DMS53 (cell line): Measurements from ENCODE around the gene GPC5.
"Not testable (repeated sequence)": the region's sequence is repeated elsewhere in the genome, so short reads cannot be mapped to it uniquely, and the experiment has no call there.

Experiments
- DNase-seq: peaks from one replicate; lab custom pipeline; 2025; lab: John Stamatoyannopoulos, UW

Gene GPC5

DNA sequence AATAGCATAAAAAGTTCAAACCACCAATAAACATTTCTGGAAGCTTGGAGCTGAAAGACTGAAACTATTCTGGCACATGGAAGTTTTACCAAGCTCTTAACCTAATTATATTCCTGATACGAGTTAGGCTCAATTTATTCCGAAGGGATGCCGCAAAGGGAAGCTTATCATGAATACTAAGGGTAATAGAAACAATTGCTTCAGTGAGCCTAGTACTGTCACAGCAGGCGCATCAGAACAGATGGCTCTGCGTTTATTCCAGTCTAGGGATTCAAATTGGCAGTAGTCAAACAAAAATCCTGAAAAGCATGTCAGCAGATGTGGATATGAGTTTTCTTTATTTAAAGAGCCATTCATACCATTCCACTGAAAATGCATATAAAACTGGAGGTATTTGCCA, 779.5 kb downstream of the GPC5 start:
- DNase-seq = no peak

DNA sequence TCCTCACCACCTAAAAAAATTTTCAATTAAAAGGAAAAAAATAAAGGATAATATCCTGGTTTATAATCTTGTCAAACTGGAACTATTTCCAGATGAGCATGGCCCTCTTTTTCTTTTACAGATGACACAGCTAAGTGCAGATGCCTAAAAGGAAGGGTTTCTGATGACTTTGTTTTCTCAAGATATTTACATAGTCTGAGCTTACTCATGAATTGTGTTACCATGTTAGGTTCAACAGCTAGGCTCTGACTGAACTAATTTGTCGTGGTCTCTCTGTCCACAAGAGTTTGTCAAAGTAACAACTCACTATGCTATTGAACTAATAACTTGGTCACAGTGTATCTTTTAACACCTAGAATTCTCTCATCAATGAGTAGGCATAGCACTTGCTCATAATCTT, 780.8 kb downstream of the GPC5 start:
- DNase-seq = peak; percentile 9

- DNase-seq = peak; percentile 39
Measured at GRCh38 chr13:92187378-92187989, 789.1 kb downstream of the GPC5 start.

- DNase-seq = no peak
Measured at GRCh38 chr13:92188574-92188973, 790.2 kb downstream of the GPC5 start.

GRCh38 chr13:92196591-92197256, 798.3 kb downstream of the GPC5 start:
- no peak for DNase-seq

GRCh38 chr13:92197669-92198068, 799.2 kb downstream of the GPC5 start:
- DNase-seq = no peak

GRCh38 chr13:92218615-92219014, 820.2 kb downstream of the GPC5 start:
- no peak for DNase-seq

GRCh38 chr13:92221916-92222315, 823.5 kb downstream of the GPC5 start:
- no peak for DNase-seq

DNA sequence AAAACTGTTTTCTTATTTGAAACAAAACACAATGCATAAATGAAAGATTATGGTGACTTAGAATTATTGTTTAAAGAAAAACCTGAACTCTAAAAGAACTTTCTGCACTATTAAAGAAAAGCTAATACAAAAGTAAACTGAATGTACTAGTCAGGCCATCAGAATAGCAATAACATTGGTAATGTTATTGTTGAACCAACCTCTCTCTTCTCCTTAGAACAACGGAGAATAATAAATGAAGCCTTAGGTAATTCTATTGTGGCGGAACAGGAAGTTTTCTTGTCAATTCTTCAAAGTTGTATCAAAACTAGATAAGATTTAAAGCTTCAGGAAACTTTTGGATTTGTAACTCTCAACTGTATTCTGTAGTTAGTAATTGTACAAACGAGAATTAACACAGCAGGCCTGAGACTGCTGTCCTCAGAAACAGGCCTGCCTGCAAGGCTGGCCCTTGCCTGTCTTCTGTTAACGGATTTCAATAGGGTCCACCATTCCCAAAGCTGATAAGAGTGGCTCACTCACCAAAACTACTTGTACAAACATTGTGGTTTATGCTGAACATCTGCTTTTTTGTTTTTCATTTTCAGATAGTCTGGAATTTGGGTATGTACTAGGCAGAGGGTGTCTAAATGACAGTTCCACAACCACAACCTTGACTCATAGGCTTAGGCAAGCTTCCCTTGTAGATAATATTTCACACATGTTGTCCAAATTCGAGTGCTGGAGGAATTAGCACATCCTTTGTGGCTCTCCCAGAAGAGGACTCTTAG, 825.8 kb downstream of the GPC5 start:
- DNase-seq = no peak

DNA sequence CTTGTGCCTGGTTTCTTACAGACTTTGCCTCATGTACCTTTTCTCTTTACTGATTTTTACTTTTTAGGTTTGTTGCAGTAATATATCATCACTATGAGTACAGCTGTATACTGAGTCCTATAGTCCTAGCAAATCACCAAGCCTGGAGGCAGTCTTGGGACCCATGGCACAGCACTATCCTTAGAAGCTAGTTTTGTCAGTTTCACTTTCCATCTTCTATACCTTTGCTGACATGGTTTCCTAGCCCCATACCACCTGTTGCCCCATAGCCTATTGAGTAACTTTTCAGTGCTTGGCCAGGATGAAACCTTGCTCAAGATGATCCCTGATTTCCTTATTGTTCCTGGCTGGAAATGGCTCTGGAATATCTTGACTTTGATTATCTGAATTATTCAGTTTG, 826.4 kb downstream of the GPC5 start:
- DNase-seq = no peak

DNA sequence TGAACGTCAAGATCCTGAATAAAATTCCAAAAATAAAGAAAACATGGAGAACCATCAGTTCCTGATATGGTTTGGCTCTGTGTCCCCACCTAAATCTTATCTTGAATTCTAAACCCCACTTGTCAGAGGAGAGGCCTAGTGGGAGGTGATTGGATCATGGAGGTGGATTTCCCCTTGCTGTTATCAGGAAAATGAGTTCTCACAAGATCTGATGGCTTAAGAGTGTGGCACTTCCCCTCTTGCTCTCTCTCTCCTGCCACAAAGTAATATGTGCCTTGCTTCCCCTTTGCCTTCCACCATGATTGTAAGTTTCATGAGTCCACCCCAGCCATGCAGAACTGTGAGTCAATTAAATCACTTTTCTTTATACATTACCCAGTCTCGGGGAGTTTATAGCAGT, 827.4 kb downstream of the GPC5 start:
- DNase-seq = no peak

DNA sequence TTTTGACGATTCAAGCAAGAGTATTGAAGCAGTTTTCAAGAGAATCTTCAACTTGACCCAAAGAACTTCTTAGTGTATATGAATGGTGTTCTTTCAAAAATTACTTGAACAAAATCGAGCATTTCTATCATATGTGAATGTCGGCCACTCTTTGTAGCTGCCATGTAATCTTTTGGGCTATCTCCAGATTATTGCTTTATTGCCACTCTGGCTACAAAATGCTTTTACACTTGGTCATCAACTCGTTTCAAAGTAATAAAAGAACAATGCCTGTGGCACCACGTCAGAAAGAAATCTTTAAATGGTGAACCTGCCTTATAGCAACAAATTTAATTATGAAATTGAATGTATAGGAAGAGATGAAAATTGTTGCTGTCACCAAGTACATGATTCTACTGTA, 834.5 kb downstream of the GPC5 start:
- DNase-seq = no peak

- no peak for DNase-seq
Measured at GRCh38 chr13:92251671-92252210, 853.3 kb downstream of the GPC5 start.

DNA sequence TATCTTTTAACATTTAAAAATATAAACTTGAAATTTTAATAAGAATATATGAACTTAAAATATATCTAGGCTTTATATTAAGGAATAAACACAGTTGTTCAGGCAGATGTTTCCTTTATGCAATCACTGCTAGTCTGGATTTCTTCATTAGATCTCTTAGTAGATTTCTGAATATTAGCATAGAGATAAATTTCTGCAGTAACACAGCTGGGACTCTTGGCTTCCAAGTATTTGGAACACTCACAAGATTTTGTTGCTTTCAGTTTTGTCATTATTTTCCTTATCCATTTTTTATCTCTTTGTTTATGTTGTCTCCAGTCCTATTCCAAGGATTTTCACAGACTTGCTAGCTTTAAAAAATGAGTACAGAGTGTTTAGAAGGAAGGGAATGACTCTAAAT, 857.1 kb downstream of the GPC5 start:
- no peak for DNase-seq

DNA sequence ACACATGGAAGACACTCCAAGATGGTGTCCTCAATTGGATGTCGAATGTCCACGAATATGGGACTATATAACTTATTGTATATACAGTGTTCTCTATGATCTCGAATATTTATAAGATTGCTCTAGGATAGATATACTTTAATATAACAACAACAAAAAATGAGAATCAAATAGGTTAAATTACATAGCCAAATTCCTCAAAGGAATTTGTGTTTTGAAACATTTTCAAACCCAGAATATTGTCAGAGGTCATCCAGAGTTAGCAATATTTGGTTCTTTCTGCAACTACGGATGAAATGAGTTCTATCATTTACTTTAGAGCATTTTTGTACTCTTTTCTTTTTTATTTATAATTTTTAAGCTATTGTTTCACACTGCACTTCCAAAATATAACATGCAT, 857.8 kb downstream of the GPC5 start:
- DNase-seq = no peak

DNA sequence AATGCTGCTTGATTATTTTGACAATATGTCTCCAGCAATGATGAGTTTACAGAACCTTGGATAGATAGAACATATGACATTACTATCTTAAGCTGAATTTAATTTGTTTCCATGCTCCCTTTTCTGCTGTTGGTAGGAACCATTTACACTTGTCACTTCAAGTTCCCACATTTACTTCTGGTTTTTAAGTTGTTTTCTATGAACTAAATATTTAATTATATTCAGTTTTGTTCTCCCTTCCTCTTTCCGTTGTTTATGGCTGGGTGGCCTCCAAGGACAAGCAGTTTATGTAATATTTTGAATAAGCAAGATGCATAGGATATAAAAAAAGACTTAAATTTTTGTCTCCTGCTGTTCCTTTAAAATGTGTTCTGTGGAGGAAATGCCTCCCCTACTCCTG, 860.6 kb downstream of the GPC5 start:
- no peak for DNase-seq

DNA sequence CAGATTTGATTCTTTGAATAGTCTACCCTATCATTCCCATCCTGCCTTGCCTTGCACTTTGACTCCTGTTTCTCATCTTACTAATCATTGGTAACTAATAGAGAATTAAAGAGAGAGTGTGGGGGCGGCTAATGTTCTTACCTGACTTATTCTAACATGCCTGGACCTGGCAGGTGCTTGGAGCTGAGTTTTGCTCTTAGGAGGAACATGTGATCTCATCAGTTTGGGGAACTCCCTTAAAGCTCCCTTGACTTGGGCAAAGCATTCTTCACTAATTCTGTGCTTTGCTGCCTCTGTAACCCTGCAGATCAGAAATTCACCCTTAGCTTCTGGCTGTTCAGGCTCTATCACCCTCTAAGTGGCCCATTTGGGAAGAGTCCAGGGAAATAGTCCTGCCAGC, 861.1 kb downstream of the GPC5 start:
- no peak for DNase-seq

- no peak for DNase-seq
Measured at GRCh38 chr13:92260363-92260762, 861.9 kb downstream of the GPC5 start.

- no peak for DNase-seq
Measured at GRCh38 chr13:92262100-92262788, 863.8 kb downstream of the GPC5 start.

DNA sequence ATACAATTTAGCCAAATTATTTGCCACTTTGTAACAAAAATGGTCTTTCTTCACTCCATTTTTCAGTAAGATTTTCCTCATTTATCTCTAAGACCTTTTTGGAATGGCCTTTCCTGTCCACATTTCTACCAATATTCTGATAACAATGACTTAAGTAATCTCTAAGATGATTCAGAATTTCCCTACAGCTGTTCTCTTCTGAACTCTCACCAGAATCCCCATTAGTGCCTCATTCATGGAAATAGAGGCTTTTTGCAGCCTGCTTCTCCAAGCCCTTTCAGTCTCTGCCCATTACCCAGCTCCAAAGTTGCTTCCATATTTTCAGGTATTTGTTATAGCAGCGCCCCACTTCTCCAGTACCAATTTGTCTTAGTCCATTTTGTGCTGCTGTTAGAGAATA, 867.0 kb downstream of the GPC5 start:
- no peak for DNase-seq

DNA sequence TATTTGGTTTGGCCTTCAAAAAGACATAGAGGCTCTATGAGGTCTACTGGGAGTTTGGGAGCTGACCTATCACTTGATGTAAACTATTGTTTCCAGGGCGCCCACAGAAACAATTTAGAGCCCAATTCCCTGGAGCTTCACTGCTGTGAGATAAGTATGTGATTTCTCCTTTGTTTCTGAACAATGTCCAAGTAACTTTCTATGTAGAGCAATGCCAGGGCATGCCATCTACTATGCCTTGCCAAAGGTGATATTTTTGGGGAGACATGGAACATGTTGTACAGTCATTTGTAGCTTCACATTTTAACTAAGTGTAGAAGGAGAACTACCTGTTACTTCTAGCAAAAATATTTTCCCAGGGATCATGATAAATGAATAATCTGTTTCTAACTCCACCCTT, 872.6 kb downstream of the GPC5 start:
- no peak for DNase-seq

DNA sequence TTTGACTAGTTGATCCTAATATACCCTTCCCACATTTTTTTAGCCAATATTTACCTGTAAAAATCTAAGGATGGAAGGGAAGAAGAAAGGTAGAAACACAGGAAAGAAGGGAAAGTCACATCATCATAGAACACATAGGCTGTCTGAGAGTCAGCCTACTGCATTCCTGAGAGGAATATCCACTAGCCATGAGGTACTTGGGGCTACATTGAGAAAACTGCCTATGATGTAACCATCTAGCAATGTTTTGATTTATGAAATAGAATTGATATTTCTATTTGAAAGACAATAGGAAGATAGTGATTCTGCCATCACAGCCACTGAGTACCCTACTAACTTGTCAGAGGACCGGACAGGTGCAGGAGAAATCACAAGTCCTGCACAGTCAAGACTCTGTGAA, 873.8 kb downstream of the GPC5 start:
- DNase-seq = no peak

GRCh38 chr13:92280986-92281385, 882.6 kb downstream of the GPC5 start:
- not testable (repeated sequence) for DNase-seq
